ENCODE data around the gene LIMCH1. TPM values are rescaled to one million over a fixed set of nuclear protein-coding genes. Genes with fewer than 3 reads are reported as not detected.

The LIMCH1 gene
- total and polyA plus RNA-seq, 2 of the 8 experiments (the other 6 are each of a cell fraction or from before 2014, with no cell fraction given): 2.7 to 3.0 TPM

- TF ChIP-seq CTBP2 (IDR thresholded peaks at IDR 0.05; ENCODE audit: borderline replicate concordance, insufficient read depth, insufficient read length, low read length) (no peak), SIRT6 (IDR thresholded peaks at IDR 0.05; ENCODE audit: low read length) (no peak), RAD21 (IDR thresholded peaks at IDR 0.05 in 1 of 2, conservative IDR thresholded peaks at IDR 0.05 in 1 of 2; ENCODE audit: low read depth in 2 of 2, low read length in 2 of 2) (no peak), RFX5 (IDR thresholded peaks at IDR 0.05; ENCODE audit: borderline replicate concordance, low read depth, low read length) (no peak)
These were observed 158.2 kb downstream of the LIMCH1 start (continued) for GRCh38 chr4:41696131-41696530.
